ENCODE results near the gene GDPD3. TPM values are rescaled to one million over a fixed set of nuclear protein-coding genes. Genes with fewer than 3 reads are reported as not detected.

GDPD3 gene
- 1 to 10 TPM; 1.6 to 7.3 (median 2.0) TPM for total RNA-seq

GRCh38 chr16:30113031-30113710 is at the start of gene GDPD3:
TSS of gene GDPD3 (minus strand) at chr16:30113537. CDS start at chr16:30113478, 59 bp downstream.
- no peaks in the 10 kb centered on the region for H3K36me3 ChIP-seq
- no peak for DNase-seq (ENCODE audit: low spot score in 2 of 2)
- TF ChIP-seq POLR2AphosphoS5 (IDR thresholded peaks at IDR 0.05), result no peak
- TF ChIP-seq CTCF (IDR thresholded peaks at IDR 0.05), result no peak
- no peak for TF ChIP-seq POLR2A (IDR thresholded peaks at IDR 0.05)
- H3K27me3 ChIP-seq, result no peaks in the 10 kb centered on the region
- H3K4me1 ChIP-seq, result no peaks in the 10 kb centered on the region
- H3K27ac ChIP-seq, result peak within 1 kb of the TSS; percentile 41 to 43
- no peak within 1 kb of the TSS for H3K4me3 ChIP-seq
- intact Hi-C loops (cut with DNase I; ENCODE audit: low total_unique reads), result no loop called here
- H3K9me3 ChIP-seq, result no peaks in the 10 kb centered on the region

- Histone ChIP-seq H3K4me1 (no peaks in the 10 kb centered on the region), H3K27me3 (no peaks in the 10 kb centered on the region), H3K4me3 (no peak overlapping the region), H3K27ac (no peak overlapping the region), H3K36me3 (no peaks in the 10 kb centered on the region), H3K9me3 (no peaks in the 10 kb centered on the region)
- DNase-seq (ENCODE audit: low spot score in 2 of 2), result no peak
- intact Hi-C loops (cut with DNase I; ENCODE audit: low total_unique reads), result no loop called here
- TF ChIP-seq POLR2AphosphoS5 (IDR thresholded peaks at IDR 0.05), result no peak
- TF ChIP-seq CTCF (IDR thresholded peaks at IDR 0.05), result no peak
- no peak for TF ChIP-seq POLR2A (IDR thresholded peaks at IDR 0.05)
Measured at GRCh38 chr16:30157214-30157613, 43.9 kb upstream of the GDPD3 start.

- Histone ChIP-seq H3K27me3 (no peaks in the 10 kb centered on the region), H3K9me3 (no peaks in the 10 kb centered on the region), H3K4me3 (no peak overlapping the region), H3K27ac (no peak overlapping the region), H3K36me3 (no peaks in the 10 kb centered on the region), H3K4me1 (no peaks in the 10 kb centered on the region)
- intact Hi-C loops (cut with DNase I; ENCODE audit: low total_unique reads), result no loop called here
- TF ChIP-seq CTCF (IDR thresholded peaks at IDR 0.05), result no peak
- no peak for TF ChIP-seq POLR2A (IDR thresholded peaks at IDR 0.05)
- TF ChIP-seq POLR2AphosphoS5 (IDR thresholded peaks at IDR 0.05), result no peak
- no peak for DNase-seq (ENCODE audit: low spot score in 2 of 2)
Measured at GRCh38 chr16:30155188-30155587, 41.9 kb upstream of the GDPD3 start.

- Histone ChIP-seq H3K27me3 (no peaks in the 10 kb centered on the region), H3K27ac (no peak overlapping the region), H3K4me1 (no peaks in the 10 kb centered on the region), H3K36me3 (no peaks in the 10 kb centered on the region), H3K4me3 (no peak overlapping the region), H3K9me3 (peaks cover 4 to 6% of the 10 kb centered on the region in 2 donors)
- TF ChIP-seq CTCF (IDR thresholded peaks at IDR 0.05) (no peak), POLR2A (IDR thresholded peaks at IDR 0.05) (no peak), POLR2AphosphoS5 (IDR thresholded peaks at IDR 0.05) (no peak)
- intact Hi-C loops (cut with DNase I; ENCODE audit: low total_unique reads), result no loop called here
- DNase-seq (ENCODE audit: low spot score in 2 of 2), result no peak
Measured at GRCh38 chr16:30152517-30152916, 39.2 kb upstream of the GDPD3 start.

- Histone ChIP-seq H3K36me3 (no peaks in the 10 kb centered on the region), H3K4me3 (no peak overlapping the region), H3K9me3 (peaks cover 4 to 6% of the 10 kb centered on the region in 2 donors), H3K4me1 (no peaks in the 10 kb centered on the region), H3K27ac (no peak overlapping the region), H3K27me3 (no peaks in the 10 kb centered on the region)
- intact Hi-C loops (cut with DNase I; ENCODE audit: low total_unique reads), result no loop called here
- no peak for TF ChIP-seq POLR2A (IDR thresholded peaks at IDR 0.05)
- no peak for TF ChIP-seq POLR2AphosphoS5 (IDR thresholded peaks at IDR 0.05)
- TF ChIP-seq CTCF (IDR thresholded peaks at IDR 0.05), result no peak
- DNase-seq (ENCODE audit: low spot score in 2 of 2), result no peak
Measured at GRCh38 chr16:30151091-30151490, 37.8 kb upstream of the GDPD3 start.

All from breast epithelium (tissue), 4 donors.